HepG2 (cell line): ENCODE results near the gene SDCCAG8. TPM values are rescaled to one million over a fixed set of nuclear protein-coding genes. Genes with fewer than 3 reads are reported as not detected.
A peak's percentile ranks its signal among the peaks of the same experiment; 100 is the strongest.

Experiments used
- DPF2 ChIP-seq: sonication (generic); formaldehyde crosslinking; IDR thresholded peaks from 2 replicates; pipeline ENCODE4 v1.4.0; 2020; ENCODE audit warnings: mild to moderate bottlenecking, low read depth, missing genetic modification reagents, borderline replicate concordance
- FOSL2 ChIP-seq: sonication (generic); formaldehyde crosslinking; IDR thresholded peaks from 2 replicates; pipeline ENCODE4 v1.4.0; 2020; ENCODE audit warnings: missing genetic modification reagents
- GATAD1 ChIP-seq: IDR thresholded peaks from 2 replicates; pipeline ENCODE4 v1.6.1; 2016; ENCODE audit warnings: missing genetic modification reagents, missing compliant biosample characterization
- HDAC6 ChIP-seq: fragments of 200-600 bp; sonication (generic); IDR thresholded peaks from 2 replicates; pipeline ENCODE4 v1.7.0; 2017; ENCODE audit warnings: mild to moderate bottlenecking, antibody characterized with exemption, low read length, low read depth
- HMG20A ChIP-seq: IDR thresholded peaks from 2 replicates; pipeline ENCODE4 v1.6.1; 2016; ENCODE audit warnings: borderline replicate concordance
- KDM6A ChIP-seq: IDR thresholded peaks from 2 replicates; pipeline ENCODE4 v1.6.1; 2016; ENCODE audit warnings: low read depth
- MAZ ChIP-seq, 2 experiments: sonication (generic) in 1 of 2; formaldehyde crosslinking in 1 of 2; IDR thresholded peaks; 2 replicates each; pipeline versions ENCODE4 v1.5.0 to v1.6.1; 2012 to 2020; ENCODE audit warnings: low read depth in 2 of 2, mild to moderate bottlenecking in 2 of 2, borderline replicate concordance in 1 of 2, improper control_type of control experiment in 1 of 2, low read length in 1 of 2, missing genetic modification reagents in 1 of 2, moderate library complexity in 1 of 2
- MYC ChIP-seq: sonication (generic); formaldehyde crosslinking; IDR thresholded peaks from 2 replicates; pipeline ENCODE4 v1.9.0; 2021; ENCODE audit warnings: missing genetic modification reagents, borderline replicate concordance
- NCOA2 ChIP-seq: sonication (generic); formaldehyde crosslinking; IDR thresholded peaks from 2 replicates; pipeline ENCODE4 v1.8.0; 2022; ENCODE audit warnings: inconsistent platforms
- RBAK ChIP-seq: sonication (generic); formaldehyde crosslinking; IDR thresholded peaks from 2 replicates; pipeline ENCODE4 v1.5.1; 2020; ENCODE audit warnings: mild to moderate bottlenecking, missing genetic modification reagents
- RFX5 ChIP-seq: IDR thresholded peaks from 2 replicates; pipeline ENCODE4 v1.6.1; 2011; ENCODE audit warnings: low read depth, low read length, improper control_type of control experiment
- SAP130 ChIP-seq: IDR thresholded peaks from 2 replicates; pipeline ENCODE4 v1.6.1; 2016; ENCODE audit warnings: low read depth
- SMARCE1 ChIP-seq: fragments of 450-650 bp; IDR thresholded peaks from 2 replicates; pipeline ENCODE4 v1.6.1; 2017; ENCODE audit warnings: borderline replicate concordance
- SP5 ChIP-seq: IDR thresholded peaks from 2 replicates; pipeline ENCODE4 v1.6.1; 2016; ENCODE audit warnings: low read depth, borderline replicate concordance
- UBTF ChIP-seq: sonication (generic); formaldehyde crosslinking; IDR thresholded peaks from 2 replicates; pipeline ENCODE4 v1.4.0; 2020; ENCODE audit warnings: mild to moderate bottlenecking, missing genetic modification reagents
- ZBTB1 ChIP-seq: sonication (generic); formaldehyde crosslinking; IDR thresholded peaks from 2 replicates; pipeline ENCODE4 v1.4.0; 2020; ENCODE audit warnings: missing genetic modification reagents, borderline replicate concordance
- ZBTB25 ChIP-seq: IDR thresholded peaks from 2 replicates; pipeline ENCODE4 v1.6.1; 2018; ENCODE audit warnings: missing genetic modification reagents
- ZBTB7B ChIP-seq: sonication (generic); formaldehyde crosslinking; IDR thresholded peaks from 2 replicates; pipeline ENCODE4 v1.4.0; 2020; ENCODE audit warnings: missing genetic modification reagents
- ZC3H4 ChIP-seq: sonication (generic); formaldehyde crosslinking; IDR thresholded peaks from 2 replicates; pipeline ENCODE4 v1.4.0; 2020; ENCODE audit warnings: missing genetic modification reagents, borderline replicate concordance
- ZMYM2 ChIP-seq: sonication (generic); formaldehyde crosslinking; IDR thresholded peaks from 2 replicates; pipeline ENCODE4 v1.8.0; 2022; ENCODE audit warnings: mild to moderate bottlenecking, missing genetic modification reagents
- ZNF251 ChIP-seq: sonication (generic); formaldehyde crosslinking; IDR thresholded peaks from 2 replicates; pipeline ENCODE4 v1.9.0; 2021; ENCODE audit warnings: mild to moderate bottlenecking, missing genetic modification reagents
- ZNF432 ChIP-seq: sonication (generic); formaldehyde crosslinking; IDR thresholded peaks from 2 replicates; pipeline ENCODE4 v1.5.0; 2020; ENCODE audit warnings: missing genetic modification reagents, mild to moderate bottlenecking, borderline replicate concordance
- ZNF451 ChIP-seq: sonication (generic); formaldehyde crosslinking; IDR thresholded peaks from 2 replicates; pipeline ENCODE4 v1.5.0; 2020; ENCODE audit warnings: mild to moderate bottlenecking, missing genetic modification reagents
- ZNF577 ChIP-seq: sonication (generic); formaldehyde crosslinking; IDR thresholded peaks from 2 replicates; pipeline ENCODE4 v1.4.0; 2020; ENCODE audit warnings: mild to moderate bottlenecking, low read depth, missing genetic modification reagents, borderline replicate concordance
- ZNF605 ChIP-seq: sonication (generic); formaldehyde crosslinking; IDR thresholded peaks from 2 replicates; pipeline ENCODE4 v1.8.0; 2022; ENCODE audit warnings: mild to moderate bottlenecking, missing genetic modification reagents
- ZNF614 ChIP-seq: IDR thresholded peaks from 2 replicates; pipeline ENCODE4 v1.6.1; 2018; ENCODE audit warnings: missing biosample characterization, missing genetic modification reagents, inconsistent platforms, borderline replicate concordance
- ZNF678 ChIP-seq: sonication (generic); formaldehyde crosslinking; IDR thresholded peaks from 2 replicates; pipeline ENCODE4 v1.4.0; 2020; ENCODE audit warnings: mild to moderate bottlenecking, missing genetic modification reagents
- ZNF850 ChIP-seq: sonication (generic); formaldehyde crosslinking; conservative IDR thresholded peaks from 2 replicates; pipeline ENCODE4 v1.9.0; 2021; ENCODE audit warnings: mild to moderate bottlenecking, missing genetic modification reagents
- ZNF883 ChIP-seq: sonication (generic); formaldehyde crosslinking; IDR thresholded peaks from 2 replicates; pipeline ENCODE4 v1.5.1; 2020; ENCODE audit warnings: mild to moderate bottlenecking, missing genetic modification reagents; ENCODE audit errors: not compliant biosample characterization
- ZSCAN12 ChIP-seq: sonication (generic); formaldehyde crosslinking; IDR thresholded peaks from 2 replicates; pipeline ENCODE4 v1.9.0; 2021; ENCODE audit warnings: mild to moderate bottlenecking, missing genetic modification reagents
- polyA plus RNA-seq, 8 experiments: library from polyadenylated mRNA; depleted of rRNA in 3 of 8; stranded (reverse) in 7 of 8; unstranded in 1 of 8; fragments of >200 nt; fragmentation: Illumina TruSeq in 4 of 8; extraction: Trizol in 4 of 8; gene quantifications; 2 replicates each; pipeline versions ENCODE4 v1.2.1 to v1.2.3, GENCODE V29; 2011 to 2016; ENCODE audit warnings: low read depth in 4 of 8, missing spikeins in 1 of 8, mixed read lengths in 1 of 8; ENCODE audit not compliant: insufficient read depth in 1 of 8
- total RNA-seq, 5 experiments: library from RNA; depleted of rRNA; stranded (reverse); fragments of >200 nt; fragmentation: Illumina TruSeq; extraction: Trizol; gene quantifications; 2 replicates each; pipeline ENCODE4 v1.2.3, GENCODE V29; 2016; ENCODE audit warnings: low read depth in 1 of 5

Gene SDCCAG8
- total and polyA plus RNA-seq, 2 of the 13 experiments (the other 11 are each of a cell fraction or from before 2014, with no cell fraction given) = 9.5 to 13.4 TPM

GRCh38 chr1:243505986-243506689 is 250.3 kb downstream of the SDCCAG8 start (continued):
- TF ChIP-seq ZSCAN12 (CRISPR knock-in tag) (0 out of 2 replicates have a peak, but pooled peaks have one; percentile 27), ZBTB1 (CRISPR knock-in tag) (no peak), GATAD1 (CRISPR knock-in tag) (peak; percentile 63), SP5 (no peak), MAZ (IDR thresholded peaks at IDR 0.05; ENCODE audit: borderline replicate concordance, low read depth, low read length) (no peak; the same call in 1 of the 2 replicates), MAZ (CRISPR knock-in tag; IDR thresholded peaks at IDR 0.05; ENCODE audit: low read depth) (no peak), KDM6A (peak; percentile 90; the same call in 1 of the 2 replicates), SAP130 (CRISPR knock-in tag) (peak; percentile 89), ZMYM2 (peak; percentile 88), ZC3H4 (CRISPR knock-in tag) (no peak), ZNF614 (CRISPR knock-in tag) (peak; percentile 94), ZNF577 (no peak), HDAC6 (no peak), ZNF883 (CRISPR knock-in tag) (no peak), DPF2 (CRISPR knock-in tag) (peak; percentile 28; the same call in 1 of the 2 replicates), ZBTB25 (CRISPR knock-in tag) (peak; percentile 75), ZNF451 (CRISPR knock-in tag) (peak; percentile 73; the same call in 1 of the 2 replicates), MYC (CRISPR knock-in tag) (peak; percentile 93), ZNF251 (CRISPR knock-in tag) (no peak), FOSL2 (CRISPR knock-in tag) (peak; percentile 80), SMARCE1 (no peak), HMG20A (peak; percentile 91; the same call in 1 of the 2 replicates), RFX5 (no peak), ZNF850 (CRISPR knock-in tag) (no peak), ZNF605 (CRISPR knock-in tag) (peak; percentile 90), ZNF678 (no peak), ZBTB7B (CRISPR knock-in tag) (peak; percentile 76; the same call in 1 of the 2 replicates), NCOA2 (CRISPR knock-in tag) (peak; percentile 84), RBAK (CRISPR knock-in tag) (no peak), ZNF432 (no peak), UBTF (CRISPR knock-in tag) (0 out of 2 replicates have a peak, but pooled peaks have one; percentile 25)
